Ishikawa (cell line): Measurements from ENCODE around the gene KCNK2.

Experiments used
- CEBPB ChIP-seq: IDR thresholded peaks from 2 replicates; pipeline ENCODE4 v1.6.1; 2012
- CREB1 ChIP-seq: IDR thresholded peaks from 2 replicates; pipeline ENCODE4 v1.6.1; 2012; ENCODE audit warnings: low read depth
- EGR1 ChIP-seq: IDR thresholded peaks from 2 replicates; pipeline ENCODE4 v1.6.1; 2012
- EP300 ChIP-seq: IDR thresholded peaks from 2 replicates; pipeline ENCODE4 v1.6.1; 2012; ENCODE audit warnings: borderline replicate concordance
- FOXM1 ChIP-seq: IDR thresholded peaks from 2 replicates; pipeline ENCODE4 v1.6.1; 2012; ENCODE audit warnings: low read depth, borderline replicate concordance
- NFIC ChIP-seq: IDR thresholded peaks from 2 replicates; pipeline ENCODE4 v1.6.1; 2012
- RAD21 ChIP-seq: IDR thresholded peaks from 2 replicates; pipeline ENCODE4 v1.6.1; 2012; ENCODE audit warnings: low read depth
- TAF1 ChIP-seq: IDR thresholded peaks from 2 replicates; pipeline ENCODE4 v1.6.1; 2012; ENCODE audit warnings: low read depth, mild to moderate bottlenecking
- TCF12 ChIP-seq: IDR thresholded peaks from 2 replicates; pipeline ENCODE4 v1.6.1; 2012; ENCODE audit warnings: low read depth
- TEAD4 ChIP-seq: IDR thresholded peaks from 2 replicates; pipeline ENCODE4 v1.6.1; 2012
- YY1 ChIP-seq: IDR thresholded peaks from 2 replicates; pipeline ENCODE4 v1.6.1; 2012; ENCODE audit warnings: low read depth
- ZBTB7A ChIP-seq: IDR thresholded peaks from 2 replicates; pipeline ENCODE4 v1.6.1; 2012; ENCODE audit warnings: low read depth
- TF ChIP-seq, protein P1 (sequence below): IDR thresholded peaks from 2 replicates; pipeline ENCODE4 v1.6.1; 2012; ENCODE audit warnings: low read depth, mild to moderate bottlenecking
- TF ChIP-seq, protein P2 (sequence below): IDR thresholded peaks from 2 replicates; pipeline ENCODE4 v1.6.1; 2012
- TF ChIP-seq, protein P3 (sequence below): IDR thresholded peaks from 2 replicates; pipeline ENCODE4 v1.6.1; 2012

KCNK2 gene

DNA sequence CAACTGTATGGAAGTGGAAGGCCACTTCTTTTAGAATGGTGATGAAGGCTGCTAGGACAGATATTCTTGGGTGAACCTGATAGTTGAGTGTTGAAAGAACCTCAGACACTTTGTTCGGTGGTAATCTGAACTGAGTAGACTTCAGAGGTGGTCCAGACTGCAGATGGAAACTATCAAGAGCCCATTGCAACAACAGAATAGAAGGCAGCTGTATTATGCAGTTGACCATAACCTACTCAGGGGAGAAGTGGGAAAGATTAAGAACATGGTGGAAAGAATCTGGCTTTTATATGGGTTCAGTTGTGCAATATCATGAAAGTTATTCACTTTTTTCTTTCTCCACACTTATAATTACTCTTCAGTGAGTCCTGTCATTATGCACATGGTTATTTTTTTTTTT lies 194.0 kb downstream of the KCNK2 start:
- TF ChIP-seq CEBPB (no peak), NFIC (no peak), ZBTB7A (no peak), TEAD4 (no peak), CREB1 (no peak), TAF1 (no peak), EP300 (no peak)
- TF ChIP-seq, protein P1, sequence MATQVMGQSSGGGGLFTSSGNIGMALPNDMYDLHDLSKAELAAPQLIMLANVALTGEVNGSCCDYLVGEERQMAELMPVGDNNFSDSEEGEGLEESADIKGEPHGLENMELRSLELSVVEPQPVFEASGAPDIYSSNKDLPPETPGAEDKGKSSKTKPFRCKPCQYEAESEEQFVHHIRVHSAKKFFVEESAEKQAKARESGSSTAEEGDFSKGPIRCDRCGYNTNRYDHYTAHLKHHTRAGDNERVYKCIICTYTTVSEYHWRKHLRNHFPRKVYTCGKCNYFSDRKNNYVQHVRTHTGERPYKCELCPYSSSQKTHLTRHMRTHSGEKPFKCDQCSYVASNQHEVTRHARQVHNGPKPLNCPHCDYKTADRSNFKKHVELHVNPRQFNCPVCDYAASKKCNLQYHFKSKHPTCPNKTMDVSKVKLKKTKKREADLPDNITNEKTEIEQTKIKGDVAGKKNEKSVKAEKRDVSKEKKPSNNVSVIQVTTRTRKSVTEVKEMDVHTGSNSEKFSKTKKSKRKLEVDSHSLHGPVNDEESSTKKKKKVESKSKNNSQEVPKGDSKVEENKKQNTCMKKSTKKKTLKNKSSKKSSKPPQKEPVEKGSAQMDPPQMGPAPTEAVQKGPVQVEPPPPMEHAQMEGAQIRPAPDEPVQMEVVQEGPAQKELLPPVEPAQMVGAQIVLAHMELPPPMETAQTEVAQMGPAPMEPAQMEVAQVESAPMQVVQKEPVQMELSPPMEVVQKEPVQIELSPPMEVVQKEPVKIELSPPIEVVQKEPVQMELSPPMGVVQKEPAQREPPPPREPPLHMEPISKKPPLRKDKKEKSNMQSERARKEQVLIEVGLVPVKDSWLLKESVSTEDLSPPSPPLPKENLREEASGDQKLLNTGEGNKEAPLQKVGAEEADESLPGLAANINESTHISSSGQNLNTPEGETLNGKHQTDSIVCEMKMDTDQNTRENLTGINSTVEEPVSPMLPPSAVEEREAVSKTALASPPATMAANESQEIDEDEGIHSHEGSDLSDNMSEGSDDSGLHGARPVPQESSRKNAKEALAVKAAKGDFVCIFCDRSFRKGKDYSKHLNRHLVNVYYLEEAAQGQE, result no peak

DNA sequence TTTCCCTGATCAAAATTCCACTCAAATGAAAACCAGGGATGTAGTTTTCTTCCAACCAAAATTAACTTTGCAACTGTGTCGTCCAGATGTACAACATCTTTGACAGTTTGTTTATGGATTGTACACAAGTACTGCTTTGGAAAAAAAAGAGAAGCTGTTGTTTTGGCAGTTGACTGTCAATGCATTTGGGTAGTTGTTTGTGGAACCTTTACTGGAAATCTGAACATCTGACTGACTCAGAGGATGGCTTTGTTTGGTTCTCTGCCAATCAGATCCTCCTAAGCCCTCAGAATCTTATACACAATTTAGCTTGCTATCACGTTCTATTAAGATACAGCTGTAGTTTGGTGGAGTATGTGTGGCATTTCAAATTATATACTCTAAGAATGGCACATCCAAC lies 195.0 kb downstream of the KCNK2 start:
- no peak for TF ChIP-seq TAF1
- no peak for TF ChIP-seq CEBPB
- TF ChIP-seq, protein P2, sequence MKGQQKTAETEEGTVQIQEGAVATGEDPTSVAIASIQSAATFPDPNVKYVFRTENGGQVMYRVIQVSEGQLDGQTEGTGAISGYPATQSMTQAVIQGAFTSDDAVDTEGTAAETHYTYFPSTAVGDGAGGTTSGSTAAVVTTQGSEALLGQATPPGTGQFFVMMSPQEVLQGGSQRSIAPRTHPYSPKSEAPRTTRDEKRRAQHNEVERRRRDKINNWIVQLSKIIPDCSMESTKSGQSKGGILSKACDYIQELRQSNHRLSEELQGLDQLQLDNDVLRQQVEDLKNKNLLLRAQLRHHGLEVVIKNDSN, result no peak
- TF ChIP-seq TCF12, result no peak
- no peak for TF ChIP-seq NFIC
- no peak for TF ChIP-seq TEAD4
- no peak for TF ChIP-seq RAD21
- TF ChIP-seq, protein P1, result no peak
- TF ChIP-seq, protein P3, sequence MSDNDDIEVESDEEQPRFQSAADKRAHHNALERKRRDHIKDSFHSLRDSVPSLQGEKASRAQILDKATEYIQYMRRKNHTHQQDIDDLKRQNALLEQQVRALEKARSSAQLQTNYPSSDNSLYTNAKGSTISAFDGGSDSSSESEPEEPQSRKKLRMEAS, result no peak
- TF ChIP-seq EP300, result no peak
- no peak for TF ChIP-seq ZBTB7A
- no peak for TF ChIP-seq FOXM1
- no peak for TF ChIP-seq EGR1
- no peak for TF ChIP-seq CREB1
- TF ChIP-seq YY1, result no peak

DNA sequence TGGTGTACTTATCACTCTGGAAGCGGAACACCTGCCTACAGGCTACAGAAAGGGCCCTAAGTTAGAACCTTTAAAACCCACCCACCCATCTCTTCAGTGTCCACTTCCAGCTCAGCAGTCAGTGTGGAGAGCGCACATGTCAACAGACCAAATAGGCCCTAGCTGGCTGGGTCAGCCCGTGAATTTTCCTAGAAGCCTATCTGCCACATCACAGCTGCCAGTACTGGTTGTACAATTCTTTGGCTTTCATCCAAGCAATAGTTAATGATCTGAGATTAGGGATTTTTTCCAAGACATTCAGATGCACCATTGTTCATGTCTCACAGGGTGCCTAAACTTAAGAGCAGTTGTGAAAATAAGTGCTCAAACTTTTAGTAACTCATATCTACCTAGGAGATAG lies 197.1 kb downstream of the KCNK2 start:
- no peak for TF ChIP-seq TCF12
- no peak for TF ChIP-seq FOXM1
- no peak for TF ChIP-seq YY1
- TF ChIP-seq, protein P1, result no peak
- TF ChIP-seq, protein P2, result no peak
- TF ChIP-seq TEAD4, result no peak
- TF ChIP-seq, protein P3, result no peak
- no peak for TF ChIP-seq EGR1
- no peak for TF ChIP-seq NFIC
- TF ChIP-seq RAD21, result no peak
- TF ChIP-seq CEBPB, result no peak
- TF ChIP-seq TAF1, result no peak
- no peak for TF ChIP-seq CREB1
- no peak for TF ChIP-seq ZBTB7A
- no peak for TF ChIP-seq EP300

DNA sequence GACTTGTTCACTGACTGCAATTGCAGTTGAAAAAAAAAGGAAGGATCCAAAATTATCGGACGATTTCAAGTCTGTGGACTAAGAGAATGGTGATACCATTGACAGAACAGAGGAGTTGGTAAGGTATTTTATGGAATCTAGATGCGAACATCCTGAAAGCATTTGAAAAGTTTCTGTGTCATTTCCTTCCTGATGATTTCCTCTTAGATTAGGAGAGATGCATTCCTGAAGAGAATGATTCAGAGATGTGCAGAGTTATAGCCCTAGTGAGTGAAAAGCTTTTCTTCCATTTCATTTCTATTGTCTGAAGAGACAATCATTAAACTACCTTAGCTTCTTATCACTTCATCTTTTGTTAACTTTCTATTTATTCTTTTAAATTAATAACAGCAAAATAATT lies 200.0 kb downstream of the KCNK2 start:
- no peak for TF ChIP-seq EGR1
- TF ChIP-seq, protein P1, result no peak
